Mesodermal cell (in vitro differentiated cells): ENCODE data around the gene F5.

Experiments used
- H3K27ac ChIP-seq: 2 replicates; pipeline ENCODE4 v1.7.0; 2013; ENCODE audit warnings: mild to moderate bottlenecking, low read depth, low read length, moderate library complexity; ENCODE audit not compliant: severe bottlenecking
- H3K36me3 ChIP-seq: 2 replicates; pipeline ENCODE4 v1.7.1; 2013; ENCODE audit warnings: mild to moderate bottlenecking, low read length, moderate library complexity; ENCODE audit not compliant: control insufficient read depth, insufficient read depth
- H3K4me1 ChIP-seq: one replicate; pipeline ENCODE4 v1.7.1; 2013; ENCODE audit warnings: mild to moderate bottlenecking, low read length; ENCODE audit not compliant: insufficient read depth, control insufficient read depth, poor library complexity, severe bottlenecking
- H3K4me3 ChIP-seq: 2 replicates; pipeline ENCODE4 v1.7.0; 2013; ENCODE audit warnings: low read length, control low read depth, mild to moderate bottlenecking; ENCODE audit not compliant: insufficient read depth, poor library complexity, severe bottlenecking; ENCODE audit errors: extremely low read depth
- H3K9me3 ChIP-seq: 2 replicates; pipeline ENCODE4 v1.7.1; 2013; ENCODE audit warnings: mild to moderate bottlenecking, low read length, moderate library complexity; ENCODE audit not compliant: control insufficient read depth
- WGBS, 2 experiments: methylation state at CpG; one replicate each; pipeline ENCODE4 v1.1.5; 2013; ENCODE audit warnings: missing lambda C conversion rate in 2 of 2; ENCODE audit not compliant: insufficient coverage in 2 of 2; 5-methylcytosine and 5-hydroxymethylcytosine counted together

F5 gene

DNA sequence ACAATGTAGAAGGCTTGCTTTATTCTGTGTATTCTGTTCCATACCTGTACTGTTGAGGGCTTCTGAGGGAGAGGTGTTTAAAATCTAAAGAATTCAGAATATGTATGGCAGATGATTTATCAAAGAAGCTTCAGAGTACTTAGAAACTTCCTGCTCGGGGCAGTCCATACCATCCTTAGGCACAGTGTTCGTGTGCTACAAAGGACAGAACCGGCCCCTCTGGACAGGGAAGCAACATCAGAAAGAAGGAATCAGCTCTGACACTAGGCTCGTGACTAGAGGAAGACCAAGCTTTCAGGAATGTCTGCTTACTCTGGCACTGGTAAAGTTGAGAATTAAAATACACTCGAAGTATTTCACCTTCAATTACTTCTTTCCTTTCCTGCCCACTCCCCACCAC, 29.5 kb upstream of the F5 start:
- no peaks in the 10 kb centered on the region for H3K36me3 ChIP-seq
- 71 to 95% methylated on average over 3 to 4 of the region's 5 CpGs for WGBS, 2 experiments
- H3K9me3 ChIP-seq, result no peaks in the 10 kb centered on the region
- H3K27ac ChIP-seq, result no peak overlapping the region
- peaks cover 8% of the 10 kb centered on the region for H3K4me1 ChIP-seq
- H3K4me3 ChIP-seq, result no peak overlapping the region

DNA sequence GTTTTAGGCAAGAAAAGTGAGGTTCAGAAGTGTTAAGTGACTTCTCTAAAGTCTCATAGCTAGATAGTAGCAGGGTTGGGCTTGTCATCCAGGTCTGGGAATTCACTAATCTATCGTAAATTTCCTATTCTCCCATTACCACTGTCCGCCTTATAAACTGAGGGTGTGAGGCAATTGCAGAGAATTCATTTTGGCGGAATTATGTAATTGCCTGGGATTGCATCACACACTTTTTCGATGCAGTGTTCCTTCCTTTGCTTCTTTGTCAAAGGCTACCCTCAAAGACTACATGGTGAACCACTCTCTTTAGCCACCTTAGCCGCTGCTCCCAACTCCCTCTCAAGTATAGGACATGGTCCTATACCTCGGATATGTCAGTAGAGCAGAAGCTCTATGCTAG, 24.6 kb upstream of the F5 start:
- WGBS, 2 experiments, result 0 to 80% methylated on average over 1 of the region's 6 CpGs
- Histone ChIP-seq H3K27ac (no peak overlapping the region), H3K36me3 (no peaks in the 10 kb centered on the region), H3K4me1 (no peaks in the 10 kb centered on the region), H3K9me3 (no peaks in the 10 kb centered on the region), H3K4me3 (no peak overlapping the region)

DNA sequence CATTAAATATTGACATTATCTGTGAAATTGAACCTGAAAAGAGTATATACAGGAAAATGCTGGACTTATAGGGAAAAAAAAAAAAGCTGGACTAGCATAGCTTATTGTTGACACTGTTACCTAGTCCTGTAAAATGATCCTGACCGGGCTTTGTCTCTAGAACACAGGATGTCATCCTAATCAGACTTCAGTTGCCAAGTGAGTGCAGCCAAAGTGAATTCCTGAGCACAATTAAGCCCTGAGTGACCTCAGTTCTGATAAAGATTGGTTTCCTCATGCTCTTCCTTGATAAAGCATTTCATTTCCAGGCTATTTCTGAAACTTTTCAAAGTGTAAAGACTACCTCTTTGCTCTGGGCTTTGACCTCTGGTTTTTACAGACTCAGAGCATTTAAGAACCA, 23.8 kb upstream of the F5 start:
- H3K27ac ChIP-seq, result no peak overlapping the region
- 80 to 85% methylated on average over 1 of the region's 1 CpG for WGBS, 2 experiments
- no peaks in the 10 kb centered on the region for H3K9me3 ChIP-seq
- H3K4me1 ChIP-seq, result no peaks in the 10 kb centered on the region
- H3K36me3 ChIP-seq, result no peaks in the 10 kb centered on the region
- no peak overlapping the region for H3K4me3 ChIP-seq

DNA sequence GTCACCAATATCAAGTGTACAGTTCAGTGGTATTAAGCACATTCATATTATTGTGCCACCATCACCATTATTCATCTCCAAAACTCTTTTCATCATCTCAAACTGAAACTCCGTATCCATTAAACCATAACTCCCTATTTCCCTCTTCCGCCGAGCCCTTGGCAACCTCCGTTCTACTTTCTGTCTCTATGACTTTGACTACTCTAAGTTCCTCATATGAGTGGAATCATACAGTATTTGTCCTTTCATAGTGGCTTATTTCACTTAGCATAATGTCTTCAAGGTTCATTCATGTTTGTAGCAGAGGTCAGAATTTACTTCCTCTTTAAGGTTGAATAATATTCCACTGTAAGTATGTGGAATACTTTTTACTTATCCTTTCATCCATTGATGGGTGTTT, 21.9 kb upstream of the F5 start:
- Histone ChIP-seq H3K4me1 (no peaks in the 10 kb centered on the region), H3K36me3 (no peaks in the 10 kb centered on the region), H3K9me3 (no peaks in the 10 kb centered on the region), H3K4me3 (no peak overlapping the region), H3K27ac (no peak overlapping the region)
- WGBS, 2 experiments, result 96 to 100% methylated on average over 4 of the region's 4 CpGs

DNA sequence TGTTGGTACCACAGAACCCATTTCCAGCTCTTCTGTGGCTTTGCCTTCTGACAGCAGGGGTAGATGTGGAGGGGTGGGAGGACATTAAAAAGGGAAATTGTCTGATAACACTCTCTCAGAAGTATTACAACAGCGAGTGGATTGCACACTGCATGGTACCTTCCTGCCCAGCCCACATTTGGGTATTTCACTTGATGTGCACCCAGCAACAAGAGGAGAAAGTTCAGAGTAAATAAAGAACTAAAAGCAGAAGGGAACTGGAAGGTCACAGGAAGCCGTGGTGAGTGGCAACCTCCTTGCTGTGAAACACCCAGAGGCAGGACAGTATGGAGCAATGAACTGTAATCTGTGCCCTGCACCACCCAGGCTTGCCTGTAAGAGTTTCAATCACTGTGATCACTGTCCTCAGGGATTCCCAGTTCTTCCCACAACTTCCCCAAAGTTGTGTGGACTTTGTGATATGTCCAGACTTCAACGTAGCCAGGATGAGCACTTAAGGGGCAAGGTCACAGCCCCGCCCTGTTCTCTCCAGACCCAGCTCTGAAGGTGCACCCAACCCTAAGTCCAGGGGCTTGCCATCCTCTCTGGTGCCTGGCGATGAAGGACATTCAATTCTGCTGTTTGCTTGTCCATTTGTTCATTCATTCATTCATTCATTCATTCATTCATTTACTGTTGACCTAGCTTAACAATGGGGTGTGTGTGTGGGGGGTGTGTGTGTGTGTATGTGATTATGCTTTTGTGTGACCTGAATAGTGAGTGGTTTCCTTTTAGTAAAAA, 18.7 kb upstream of the F5 start:
- 57 to 98% methylated on average over 1 to 4 of the region's 5 CpGs for WGBS, 2 experiments
- no peak overlapping the region for H3K4me3 ChIP-seq
- H3K27ac ChIP-seq, result no peak overlapping the region
- H3K4me1 ChIP-seq, result no peaks in the 10 kb centered on the region
- H3K9me3 ChIP-seq, result no peaks in the 10 kb centered on the region
- H3K36me3 ChIP-seq, result no peaks in the 10 kb centered on the region

DNA sequence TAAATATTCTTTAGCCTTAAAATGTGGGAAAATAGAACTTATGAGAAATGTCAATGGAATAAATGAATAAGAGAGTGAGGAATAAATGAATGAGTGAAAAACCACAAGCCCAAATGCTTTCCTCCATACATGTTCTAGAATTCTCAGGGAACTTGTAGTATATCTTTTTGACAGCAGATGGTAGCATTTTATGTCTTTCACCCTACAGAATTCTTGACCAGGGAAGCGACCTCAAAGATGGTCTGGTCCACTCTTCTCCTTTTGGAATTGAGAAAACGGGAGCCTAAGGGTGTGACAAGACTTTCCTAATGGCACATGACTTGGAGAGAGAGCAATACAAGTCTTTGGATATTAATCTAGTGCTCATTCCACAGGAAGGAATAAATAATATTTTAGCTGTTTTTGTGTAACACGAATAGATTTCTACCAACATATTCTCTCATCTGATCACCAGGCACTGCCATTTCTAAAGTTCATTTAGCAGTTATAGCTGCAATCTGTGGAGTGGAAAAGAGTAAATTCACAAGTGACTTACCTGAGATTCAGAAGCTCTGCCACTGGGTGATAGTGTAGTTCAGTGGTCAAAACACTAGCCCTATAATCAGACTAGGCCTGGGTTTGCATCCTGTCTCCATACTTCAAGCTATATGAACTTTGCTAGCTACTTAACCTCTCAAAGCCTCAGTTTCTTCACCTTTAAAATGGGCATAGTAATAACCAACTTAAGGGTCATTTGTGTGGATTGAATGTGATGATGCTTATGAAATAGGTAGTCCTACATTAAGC, 15.0 kb upstream of the F5 start:
- H3K4me1 ChIP-seq, result no peaks in the 10 kb centered on the region
- no peaks in the 10 kb centered on the region for H3K36me3 ChIP-seq
- 20% methylated on average over 1 of the region's 3 CpGs; no CpG with 5 or more reads in 1 of the 2 experiments for WGBS, 2 experiments
- H3K4me3 ChIP-seq, result no peak overlapping the region
- H3K27ac ChIP-seq, result no peak overlapping the region
- no peaks in the 10 kb centered on the region for H3K9me3 ChIP-seq

DNA sequence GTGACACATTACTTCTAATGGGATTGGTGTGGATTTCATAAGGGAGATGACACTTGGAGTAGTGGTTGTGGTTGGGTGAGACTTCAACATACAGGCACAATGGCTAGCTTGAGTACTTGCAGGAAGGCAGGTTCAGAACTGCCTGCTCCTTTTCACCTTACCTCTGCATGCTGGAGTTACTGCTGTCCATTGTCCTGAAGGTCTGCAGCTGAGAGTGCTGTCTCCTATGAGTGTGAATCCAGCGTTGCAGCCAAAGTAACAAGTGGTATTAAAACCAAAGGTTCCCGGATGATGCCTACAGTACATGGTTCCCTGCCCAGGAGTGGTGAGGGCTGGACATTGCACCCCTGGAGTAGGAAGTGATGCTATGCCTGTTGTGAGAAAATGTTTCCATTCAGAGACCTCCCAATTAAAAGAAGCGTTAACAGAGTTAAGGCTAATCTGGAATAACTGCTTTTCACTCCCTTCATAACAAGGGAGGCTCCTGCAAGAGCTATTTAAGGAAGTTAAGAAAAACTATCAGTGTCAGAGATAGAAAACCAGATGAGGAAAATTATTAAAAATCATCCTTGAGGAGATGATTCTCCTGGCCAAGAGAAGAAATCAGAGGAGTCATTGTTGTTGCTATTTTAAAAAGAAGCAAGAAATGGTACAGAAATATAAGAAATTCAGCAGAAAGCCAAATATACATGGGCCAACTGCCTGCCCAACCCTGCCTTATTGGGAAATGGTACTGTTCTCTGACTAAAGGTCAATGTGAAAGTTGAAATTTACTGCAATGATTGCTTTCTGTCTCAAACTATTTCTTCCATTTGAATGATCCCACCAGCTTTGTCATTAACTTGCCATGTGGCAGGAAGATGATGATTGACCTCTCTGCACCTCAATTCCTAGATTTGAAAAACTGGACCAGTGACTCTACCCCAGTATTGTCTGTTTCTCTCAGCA, 9.8 kb upstream of the F5 start:
- H3K36me3 ChIP-seq, result no peaks in the 10 kb centered on the region
- WGBS, 2 experiments, result 6 to 34% methylated on average over 2 of the region's 3 CpGs
- no peak overlapping the region for H3K27ac ChIP-seq
- no peaks in the 10 kb centered on the region for H3K4me1 ChIP-seq
- H3K4me3 ChIP-seq, result no peak overlapping the region
- H3K9me3 ChIP-seq, result no peaks in the 10 kb centered on the region

DNA sequence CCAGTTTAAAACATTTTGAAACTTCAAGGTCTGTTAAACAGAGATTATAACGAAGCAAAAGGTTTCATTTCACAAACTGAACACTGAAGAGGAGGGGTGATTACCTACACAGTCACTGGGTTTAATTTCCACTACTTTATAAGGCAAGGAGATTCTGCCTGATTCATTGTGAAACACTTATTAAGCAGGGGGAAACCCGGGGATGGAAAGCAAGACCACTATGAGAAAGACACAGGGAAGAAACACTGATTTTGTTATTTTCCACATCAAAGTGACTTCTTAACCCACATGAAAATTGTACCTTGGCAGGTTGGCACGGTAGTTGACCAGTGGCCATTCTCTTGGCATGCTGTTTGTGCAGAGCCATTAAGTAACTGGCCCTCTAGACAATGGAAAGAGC, 8.1 kb upstream of the F5 start:
- Histone ChIP-seq H3K36me3 (no peaks in the 10 kb centered on the region), H3K4me1 (no peaks in the 10 kb centered on the region), H3K4me3 (no peak overlapping the region), H3K9me3 (no peaks in the 10 kb centered on the region), H3K27ac (no peak overlapping the region)
- 70 to 86% methylated on average over 1 of the region's 3 CpGs for WGBS, 2 experiments

DNA sequence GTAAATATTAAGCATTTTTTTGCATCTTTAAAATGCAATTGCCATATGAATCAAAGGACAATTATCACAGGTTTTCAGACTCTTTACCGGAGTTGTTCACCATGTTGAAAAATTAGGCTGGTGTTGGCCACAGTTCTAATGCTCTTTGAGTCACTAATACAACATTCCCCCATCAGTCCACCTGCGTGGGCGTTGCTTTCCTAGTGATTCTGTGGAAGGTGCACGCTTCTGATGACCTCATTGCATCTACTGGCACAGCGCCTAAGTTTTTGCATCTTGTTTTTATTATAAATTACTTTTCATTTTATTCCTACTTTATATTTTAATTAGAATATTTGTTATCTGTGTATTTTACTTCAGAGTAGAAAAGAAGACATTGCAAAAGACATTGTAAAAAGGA, 4.7 kb upstream of the F5 start:
- H3K4me3 ChIP-seq, result no peak overlapping the region
- WGBS, 2 experiments, result 100% methylated on average over 1 of the region's 5 CpGs
- H3K36me3 ChIP-seq, result no peaks in the 10 kb centered on the region
- H3K4me1 ChIP-seq, result no peaks in the 10 kb centered on the region
- H3K27ac ChIP-seq, result no peak overlapping the region
- H3K9me3 ChIP-seq, result no peaks in the 10 kb centered on the region

DNA sequence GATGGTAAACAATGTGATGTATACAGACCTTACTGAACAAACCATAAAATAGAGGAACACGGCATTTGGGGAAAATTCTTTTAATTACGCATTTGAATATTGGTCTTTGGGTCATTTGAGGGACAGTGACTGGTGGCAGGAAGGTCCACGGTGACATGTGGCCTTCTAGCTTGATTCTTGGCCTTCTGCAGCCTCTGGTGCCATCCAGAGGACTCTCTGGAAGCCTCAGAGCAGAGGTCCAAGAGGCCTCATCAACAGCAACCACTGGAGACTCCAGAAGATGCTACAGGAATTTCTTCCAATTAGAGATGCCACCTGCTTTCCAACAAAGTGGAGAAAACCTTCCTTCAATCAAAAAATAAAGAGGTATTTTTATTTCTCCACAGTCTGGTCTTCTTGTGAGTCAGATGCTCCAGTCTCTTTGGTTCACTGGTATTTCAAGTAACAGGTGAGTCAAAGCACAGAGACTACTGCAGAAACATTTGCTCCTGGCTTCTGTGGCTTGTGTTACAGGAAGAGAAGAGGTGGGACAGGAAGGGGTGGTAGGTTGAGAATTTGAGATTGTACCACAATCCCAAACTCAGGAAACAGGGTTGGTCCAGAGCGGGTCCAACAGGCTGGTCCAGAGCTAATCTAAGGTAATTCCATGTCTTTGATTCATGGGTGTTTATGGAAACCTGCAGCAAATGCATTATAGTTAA, 2.7 kb upstream of the F5 start:
- H3K27ac ChIP-seq, result no peak overlapping the region
- 71 to 81% methylated on average over 4 of the region's 4 CpGs for WGBS, 2 experiments

More for the DNA sequence above, 2.7 kb upstream of the F5 start:
- Histone ChIP-seq H3K9me3 (no peaks in the 10 kb centered on the region), H3K4me3 (no peak overlapping the region), H3K4me1 (peaks cover 6% of the 10 kb centered on the region), H3K36me3 (no peaks in the 10 kb centered on the region)
